ENCODE data around the gene SLC26A3.

DNA sequence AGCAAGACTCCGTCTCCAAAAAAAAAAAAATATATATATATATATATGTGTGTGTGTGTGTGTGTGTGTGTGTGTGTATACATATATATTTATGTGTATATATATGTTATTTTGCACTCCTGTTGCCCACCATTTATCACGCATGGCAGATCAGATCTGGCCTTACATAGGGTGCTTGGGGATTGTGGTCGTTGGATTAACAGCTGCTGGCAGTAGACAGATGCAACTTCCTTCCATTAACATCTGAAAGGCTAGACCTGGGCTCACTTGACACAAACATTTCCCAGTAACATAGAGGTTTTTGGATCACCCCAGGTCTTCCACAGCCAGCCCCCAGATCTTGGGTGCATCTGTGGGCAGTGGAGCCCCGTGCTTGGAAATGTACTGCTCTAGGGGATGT, 47.2 kb upstream of the SLC26A3 start:
- TF ChIP-seq, protein P1, sequence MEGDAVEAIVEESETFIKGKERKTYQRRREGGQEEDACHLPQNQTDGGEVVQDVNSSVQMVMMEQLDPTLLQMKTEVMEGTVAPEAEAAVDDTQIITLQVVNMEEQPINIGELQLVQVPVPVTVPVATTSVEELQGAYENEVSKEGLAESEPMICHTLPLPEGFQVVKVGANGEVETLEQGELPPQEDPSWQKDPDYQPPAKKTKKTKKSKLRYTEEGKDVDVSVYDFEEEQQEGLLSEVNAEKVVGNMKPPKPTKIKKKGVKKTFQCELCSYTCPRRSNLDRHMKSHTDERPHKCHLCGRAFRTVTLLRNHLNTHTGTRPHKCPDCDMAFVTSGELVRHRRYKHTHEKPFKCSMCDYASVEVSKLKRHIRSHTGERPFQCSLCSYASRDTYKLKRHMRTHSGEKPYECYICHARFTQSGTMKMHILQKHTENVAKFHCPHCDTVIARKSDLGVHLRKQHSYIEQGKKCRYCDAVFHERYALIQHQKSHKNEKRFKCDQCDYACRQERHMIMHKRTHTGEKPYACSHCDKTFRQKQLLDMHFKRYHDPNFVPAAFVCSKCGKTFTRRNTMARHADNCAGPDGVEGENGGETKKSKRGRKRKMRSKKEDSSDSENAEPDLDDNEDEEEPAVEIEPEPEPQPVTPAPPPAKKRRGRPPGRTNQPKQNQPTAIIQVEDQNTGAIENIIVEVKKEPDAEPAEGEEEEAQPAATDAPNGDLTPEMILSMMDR (IDR thresholded peaks at IDR 0.05; ENCODE audit: low read length), result no peak
- TF ChIP-seq EZH2 (IDR thresholded peaks at IDR 0.05; ENCODE audit: borderline replicate concordance, low read length), result no peak

Data from OCI-LY1 (cell line).